Stimulated activated CD4-positive, alpha-beta T cell treated with anti-CD3 and anti-CD28 coated beads, Interleukin-4, amount 100 ng/mL, for 4 hours (primary cell): Measurements from ENCODE around the gene COL4A2.

Experiments used
- DNase-seq, 2 experiments: peaks; one replicate each; pipeline ENCODE4 v3.0.0-alpha.2; 2020

COL4A2 gene

DNA sequence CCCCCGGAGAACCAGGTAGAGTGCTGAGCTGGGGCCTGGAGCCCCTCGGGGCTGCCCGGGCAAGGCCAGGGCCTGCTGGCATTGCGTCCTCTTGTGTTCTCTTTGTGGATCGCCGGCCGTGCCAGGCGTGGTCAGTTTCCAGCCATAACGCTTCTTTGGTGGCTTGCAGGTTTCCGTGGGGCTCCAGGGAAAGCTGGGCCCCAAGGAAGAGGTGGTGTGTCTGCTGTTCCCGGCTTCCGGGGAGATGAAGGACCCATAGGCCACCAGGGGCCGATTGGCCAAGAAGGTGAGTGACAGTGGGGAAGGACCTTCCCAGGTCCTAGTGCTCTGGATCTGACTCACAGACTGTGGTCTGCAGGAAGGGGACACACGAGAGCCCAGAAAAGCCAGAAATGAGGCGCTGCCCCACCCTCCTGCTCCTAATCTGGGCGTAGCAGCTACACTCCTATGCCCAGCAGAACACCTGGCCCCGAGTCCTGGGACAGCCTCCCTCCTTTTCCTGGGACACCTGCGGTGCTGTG lies 197.0 kb downstream of the COL4A2 start:
- DNase-seq: no peak

DNA sequence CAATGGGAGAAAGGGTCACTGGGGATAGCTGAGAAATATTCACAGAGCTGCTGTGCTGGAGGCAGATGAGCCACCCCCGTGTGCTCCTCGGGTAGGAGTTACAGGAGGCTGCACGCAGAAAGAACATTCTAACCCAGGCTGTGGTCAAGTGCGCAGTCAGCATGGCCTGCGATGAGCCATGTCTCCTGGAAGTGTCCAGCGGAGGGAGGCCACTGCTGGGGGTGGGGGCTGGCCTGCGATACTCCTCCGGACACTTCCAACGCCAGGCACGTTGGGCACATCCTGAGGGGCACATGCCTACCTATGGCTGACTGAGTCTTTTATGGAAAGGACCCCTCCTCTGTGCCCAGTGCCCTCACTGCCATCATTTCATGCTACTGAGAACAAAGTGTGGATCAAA lies 198.5 kb downstream of the COL4A2 start:
- DNase-seq: no peak

- DNase-seq: no peak
Measured at GRCh38 chr13:110506396-110506795, 199.3 kb downstream of the COL4A2 start.

DNA sequence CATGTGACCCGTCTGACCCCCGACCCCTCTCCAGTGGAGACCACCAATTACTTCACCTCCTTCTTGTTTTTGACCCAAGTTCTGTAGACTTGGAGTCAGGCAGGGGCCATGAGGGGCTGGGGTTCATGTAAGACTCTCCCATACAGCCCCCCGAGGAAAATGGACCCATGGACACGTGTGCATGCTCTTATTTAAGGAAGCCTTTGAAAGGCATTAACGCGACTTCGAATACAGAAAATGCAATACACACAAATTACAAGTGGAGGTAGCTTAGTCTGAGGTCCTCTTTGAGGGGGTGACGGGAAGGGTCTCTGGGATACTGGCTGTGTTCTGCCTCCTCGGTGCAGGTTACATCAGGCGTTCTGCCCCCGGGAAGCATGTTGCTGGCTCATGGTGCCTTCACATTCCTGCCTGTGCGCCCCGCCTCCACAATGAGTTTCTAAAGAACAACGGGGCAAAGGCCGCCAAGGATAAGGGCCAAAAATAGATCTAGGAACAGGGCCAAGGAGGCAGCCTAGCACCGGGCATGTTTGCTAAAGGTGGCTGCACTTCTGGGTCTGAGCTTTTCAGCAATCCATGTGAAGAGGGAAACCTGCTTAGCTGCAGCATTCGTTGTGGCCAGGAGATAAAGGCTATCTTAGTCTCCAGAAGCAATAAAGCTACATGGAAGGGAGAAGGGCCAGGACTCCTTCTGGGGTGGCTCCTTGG lies 199.9 kb downstream of the COL4A2 start:
- no peak for DNase-seq

GRCh38 chr13:110507678-110508381 lies 200.7 kb downstream of the COL4A2 start:
- no peak for DNase-seq

DNA sequence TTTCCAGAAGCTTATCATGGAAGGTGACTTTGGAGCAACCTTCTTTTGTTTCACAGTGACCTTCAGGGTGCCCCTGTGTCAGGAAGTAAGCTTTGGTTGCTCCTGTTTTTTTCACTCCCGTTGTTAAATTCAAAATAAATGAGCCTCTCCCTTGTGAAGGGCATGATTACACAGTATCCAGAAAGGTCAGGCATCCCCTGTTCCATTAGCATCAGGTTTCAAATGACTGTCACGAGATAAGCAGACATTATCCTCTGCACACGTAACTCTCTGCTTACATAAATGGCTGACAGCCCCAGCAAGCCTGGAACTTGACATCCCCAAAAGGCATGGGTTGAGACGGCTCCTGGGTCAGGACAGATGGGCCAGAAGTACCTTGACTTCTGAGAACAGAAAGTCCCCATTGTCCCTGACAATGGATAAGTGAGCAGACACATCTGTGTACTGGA lies 202.4 kb downstream of the COL4A2 start:
- no peak for DNase-seq

- no peak for DNase-seq
Measured at GRCh38 chr13:110509971-110510786, 203.1 kb downstream of the COL4A2 start.

- no peak for DNase-seq
Measured at GRCh38 chr13:110511509-110512181, 204.6 kb downstream of the COL4A2 start.

DNA sequence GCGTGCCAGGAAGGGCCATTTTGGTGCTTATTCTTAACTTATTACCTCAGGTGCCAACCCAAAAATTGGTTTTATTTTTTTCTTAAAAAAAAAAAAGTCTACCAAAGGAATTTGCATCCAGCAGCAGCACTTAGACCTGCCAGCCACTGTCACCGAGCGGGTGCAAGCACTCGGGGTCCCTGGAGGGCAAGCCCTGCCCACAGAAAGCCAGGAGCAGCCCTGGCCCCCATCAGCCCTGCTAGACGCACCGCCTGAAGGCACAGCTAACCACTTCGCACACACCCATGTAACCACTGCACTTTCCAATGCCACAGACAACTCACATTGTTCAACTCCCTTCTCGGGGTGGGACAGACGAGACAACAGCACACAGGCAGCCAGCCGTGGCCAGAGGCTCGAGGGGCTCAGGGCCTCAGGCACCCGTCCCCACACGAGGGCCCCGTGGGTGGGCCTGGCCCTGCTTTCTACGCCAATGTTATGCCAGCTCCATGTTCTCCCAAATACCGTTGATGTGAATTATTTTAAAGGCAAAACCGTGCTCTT lies 205.2 kb downstream of the COL4A2 start:
- no peak for DNase-seq

GRCh38 chr13:110516500-110516899 lies 209.4 kb downstream of the COL4A2 start:
- DNase-seq: no peak

- DNase-seq: no peak
Measured at GRCh38 chr13:110517505-110518225, 210.6 kb downstream of the COL4A2 start.

- no peak for DNase-seq
Measured at GRCh38 chr13:110518226-110518525, 211.1 kb downstream of the COL4A2 start.

DNA sequence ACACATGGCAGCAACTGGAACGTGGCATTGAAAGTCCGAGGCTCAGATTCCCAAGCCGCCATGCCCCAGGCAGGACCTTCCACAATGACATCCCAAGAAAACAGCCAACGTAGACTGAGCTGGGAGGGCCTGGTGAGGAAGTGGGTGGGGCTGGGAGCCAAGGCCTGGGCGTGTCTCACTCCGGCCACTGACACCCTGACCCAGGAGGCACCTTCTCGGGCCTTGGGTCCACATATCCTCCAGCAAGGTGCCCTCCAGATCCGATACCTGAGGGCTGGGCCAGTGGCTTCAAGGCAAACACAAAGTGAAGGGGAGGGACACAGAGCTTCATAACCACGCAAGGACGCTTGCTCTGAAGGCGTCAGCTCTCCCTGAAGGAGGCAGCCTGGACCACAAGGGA lies 211.5 kb downstream of the COL4A2 start:
- no peak for DNase-seq

- no peak for DNase-seq
Measured at GRCh38 chr13:110519046-110519445, 212.0 kb downstream of the COL4A2 start.

DNA sequence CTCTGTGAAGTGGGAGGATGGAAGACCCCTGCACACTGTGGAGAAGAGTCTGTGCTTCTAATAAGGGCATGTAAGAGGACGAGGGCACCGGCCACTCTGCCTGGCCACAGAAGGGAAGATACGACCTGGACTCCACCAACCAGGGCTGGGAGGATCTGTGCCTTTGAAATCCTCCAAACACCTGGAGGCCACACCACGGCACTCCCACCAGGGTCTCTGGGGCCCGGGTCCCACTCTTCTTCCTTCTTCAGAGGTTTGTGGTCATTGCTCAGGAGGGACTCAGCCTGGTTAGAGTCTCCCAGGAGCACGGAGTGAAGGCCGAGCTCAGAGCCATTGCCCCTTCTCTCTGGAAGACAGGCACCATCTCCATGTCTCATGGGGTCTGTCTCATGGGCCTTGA lies 212.4 kb downstream of the COL4A2 start:
- no peak for DNase-seq

DNA sequence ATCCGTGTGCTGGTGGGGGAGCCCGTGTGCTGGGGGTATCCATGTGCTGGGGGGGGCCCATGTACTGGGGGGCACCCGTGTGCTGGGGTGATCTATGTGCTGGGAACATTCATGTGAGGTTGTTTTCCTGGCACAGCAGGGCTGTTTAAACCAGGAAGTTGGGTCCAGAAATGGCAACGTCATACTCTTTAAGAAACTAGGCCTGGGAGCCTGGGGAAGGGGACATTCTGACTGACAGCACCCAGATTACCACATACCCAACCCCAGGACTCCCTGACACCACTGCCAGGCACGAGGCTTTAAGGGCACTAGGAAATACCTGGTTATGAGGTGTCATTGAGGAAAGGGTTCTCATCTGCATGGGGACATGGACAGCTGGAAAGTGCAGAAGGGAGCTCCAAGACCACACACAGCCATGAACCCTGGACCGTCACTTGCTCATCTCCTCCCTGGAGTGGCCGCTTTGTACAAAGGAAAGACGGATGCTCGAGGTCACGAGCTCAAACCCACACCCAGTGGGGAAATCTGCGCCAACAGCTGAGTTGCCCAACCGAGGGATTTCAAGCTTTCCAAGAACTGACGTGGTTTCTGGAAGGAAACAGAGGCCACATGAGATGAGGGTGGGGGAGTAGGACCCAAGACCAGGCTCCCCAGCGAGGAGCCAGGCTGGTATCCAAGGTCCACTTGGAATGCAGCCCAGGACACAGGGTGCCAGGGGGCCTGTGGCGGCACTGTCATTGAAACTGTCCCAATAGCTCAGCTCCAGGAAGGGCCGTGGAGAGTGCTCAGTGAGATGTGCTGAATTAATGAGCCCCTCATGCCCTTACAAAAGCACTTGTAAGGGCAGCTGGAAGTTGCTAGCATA lies 213.6 kb downstream of the COL4A2 start:
- DNase-seq: no peak

- DNase-seq: no peak
Measured at GRCh38 chr13:110521296-110521680, 214.2 kb downstream of the COL4A2 start.

DNA sequence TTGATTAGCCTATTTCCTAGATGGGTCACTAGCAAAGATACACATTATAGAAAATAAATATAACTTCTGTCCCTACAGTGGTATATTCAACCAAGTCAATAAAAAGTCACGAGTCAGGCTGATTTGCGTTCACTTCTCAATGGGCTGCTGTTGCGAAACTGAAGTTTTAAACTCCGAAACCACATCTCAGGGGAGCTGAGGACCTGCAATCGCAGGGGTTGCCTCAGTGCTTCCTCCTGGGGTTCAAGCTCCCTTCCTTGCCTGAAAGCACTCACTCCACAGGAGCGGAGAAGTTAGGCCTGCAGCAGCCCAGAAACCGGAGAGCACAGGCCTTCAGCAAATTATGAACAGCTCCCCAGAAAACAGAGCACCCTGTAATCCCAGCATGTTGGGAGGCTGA lies 214.9 kb downstream of the COL4A2 start:
- no peak for DNase-seq

GRCh38 chr13:110522721-110523120 lies 215.6 kb downstream of the COL4A2 start:
- DNase-seq: no peak

DNA sequence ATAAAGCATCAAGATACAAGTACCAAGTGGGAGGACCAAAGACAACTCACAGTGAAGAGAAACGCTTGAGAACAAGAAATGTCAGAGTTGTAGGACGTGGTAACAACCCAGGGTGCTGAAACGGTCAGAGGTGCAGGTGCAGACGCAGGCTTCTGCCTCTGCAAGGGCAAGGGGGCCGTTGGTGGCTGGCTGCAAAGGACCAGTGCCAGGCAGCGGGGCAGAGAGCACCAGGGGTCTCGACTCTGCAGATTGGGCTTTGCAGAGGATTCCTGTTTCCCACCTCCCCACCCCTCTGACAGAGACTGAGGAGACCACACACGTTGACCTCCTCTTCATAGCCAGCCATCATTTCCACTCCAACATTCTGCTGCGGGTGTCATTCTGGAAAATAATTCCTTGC lies 216.1 kb downstream of the COL4A2 start:
- no peak for DNase-seq
